Measurements from ENCODE around the gene KRT6B.

KRT6B gene

GRCh38 chr12:52440821-52441319, 11.1 kb downstream of the KRT6B start:
- no peak for TF ChIP-seq RAD21 (IDR thresholded peaks at IDR 0.05; ENCODE audit: low read depth)
- TF ChIP-seq NFIC (IDR thresholded peaks at IDR 0.05), result no peak

GRCh38 chr12:52439845-52440244, 12.1 kb downstream of the KRT6B start:
- TF ChIP-seq TEAD4 (IDR thresholded peaks at IDR 0.05) (no peak), NFIC (IDR thresholded peaks at IDR 0.05) (no peak), RAD21 (IDR thresholded peaks at IDR 0.05; ENCODE audit: low read depth) (no peak), FOXM1 (IDR thresholded peaks at IDR 0.05; ENCODE audit: borderline replicate concordance, low read depth) (no peak), CREB1 (IDR thresholded peaks at IDR 0.05; ENCODE audit: low read depth) (no peak), EGR1 (IDR thresholded peaks at IDR 0.05) (no peak), YY1 (IDR thresholded peaks at IDR 0.05; ENCODE audit: low read depth) (no peak)

- TF ChIP-seq FOXM1 (IDR thresholded peaks at IDR 0.05; ENCODE audit: borderline replicate concordance, low read depth) (no peak), TCF12 (IDR thresholded peaks at IDR 0.05; ENCODE audit: low read depth) (no peak), ZBTB7A (IDR thresholded peaks at IDR 0.05; ENCODE audit: low read depth) (no peak), USF1 (IDR thresholded peaks at IDR 0.05) (no peak), REST (IDR thresholded peaks at IDR 0.05; ENCODE audit: low read depth) (no peak)
Observed at GRCh38 chr12:52439420-52439819, 12.5 kb downstream of the KRT6B start.

- TF ChIP-seq EGR1 (IDR thresholded peaks at IDR 0.05) (no peak), RAD21 (IDR thresholded peaks at IDR 0.05; ENCODE audit: low read depth) (no peak), FOXM1 (IDR thresholded peaks at IDR 0.05; ENCODE audit: borderline replicate concordance, low read depth) (no peak), EP300 (IDR thresholded peaks at IDR 0.05; ENCODE audit: borderline replicate concordance) (no peak), USF1 (IDR thresholded peaks at IDR 0.05) (no peak), ZBTB7A (IDR thresholded peaks at IDR 0.05; ENCODE audit: low read depth) (no peak), TEAD4 (IDR thresholded peaks at IDR 0.05) (no peak), MAX (IDR thresholded peaks at IDR 0.05) (no peak), TCF12 (IDR thresholded peaks at IDR 0.05; ENCODE audit: low read depth) (no peak), REST (IDR thresholded peaks at IDR 0.05; ENCODE audit: low read depth) (no peak), YY1 (IDR thresholded peaks at IDR 0.05; ENCODE audit: low read depth) (no peak), TAF1 (IDR thresholded peaks at IDR 0.05; ENCODE audit: low read depth) (no peak), CEBPB (IDR thresholded peaks at IDR 0.05) (no peak), CREB1 (IDR thresholded peaks at IDR 0.05; ENCODE audit: low read depth) (no peak), NFIC (IDR thresholded peaks at IDR 0.05) (no peak)
Observed at GRCh38 chr12:52438305-52439301, 13.3 kb downstream of the KRT6B start.

- TF ChIP-seq EP300 (IDR thresholded peaks at IDR 0.05; ENCODE audit: borderline replicate concordance) (no peak), NFIC (IDR thresholded peaks at IDR 0.05) (0 out of 2 replicates have a peak, but pooled peaks have one; percentile 43)
Observed at GRCh38 chr12:52437508-52437907, 14.4 kb downstream of the KRT6B start.

GRCh38 chr12:52436828-52437474, 15.0 kb downstream of the KRT6B start:
- no peak for TF ChIP-seq EP300 (IDR thresholded peaks at IDR 0.05; ENCODE audit: borderline replicate concordance)
- no peak for TF ChIP-seq TCF12 (IDR thresholded peaks at IDR 0.05; ENCODE audit: low read depth)
- TF ChIP-seq TEAD4 (IDR thresholded peaks at IDR 0.05), result no peak
- no peak for TF ChIP-seq CREB1 (IDR thresholded peaks at IDR 0.05; ENCODE audit: low read depth)
- no peak for TF ChIP-seq RAD21 (IDR thresholded peaks at IDR 0.05; ENCODE audit: low read depth)
- TF ChIP-seq REST (IDR thresholded peaks at IDR 0.05; ENCODE audit: low read depth), result no peak
- TF ChIP-seq MAX (IDR thresholded peaks at IDR 0.05), result no peak
- TF ChIP-seq YY1 (IDR thresholded peaks at IDR 0.05; ENCODE audit: low read depth), result no peak
- TF ChIP-seq ZBTB7A (IDR thresholded peaks at IDR 0.05; ENCODE audit: low read depth), result no peak
- no peak for TF ChIP-seq FOXM1 (IDR thresholded peaks at IDR 0.05; ENCODE audit: borderline replicate concordance, low read depth)
- no peak for TF ChIP-seq EGR1 (IDR thresholded peaks at IDR 0.05)
- TF ChIP-seq TAF1 (IDR thresholded peaks at IDR 0.05; ENCODE audit: low read depth), result no peak
- no peak for TF ChIP-seq NFIC (IDR thresholded peaks at IDR 0.05)
- no peak for TF ChIP-seq USF1 (IDR thresholded peaks at IDR 0.05)
- TF ChIP-seq CEBPB (IDR thresholded peaks at IDR 0.05), result no peak
